ENCODE measurements around the gene CACNA1D.

DNA sequence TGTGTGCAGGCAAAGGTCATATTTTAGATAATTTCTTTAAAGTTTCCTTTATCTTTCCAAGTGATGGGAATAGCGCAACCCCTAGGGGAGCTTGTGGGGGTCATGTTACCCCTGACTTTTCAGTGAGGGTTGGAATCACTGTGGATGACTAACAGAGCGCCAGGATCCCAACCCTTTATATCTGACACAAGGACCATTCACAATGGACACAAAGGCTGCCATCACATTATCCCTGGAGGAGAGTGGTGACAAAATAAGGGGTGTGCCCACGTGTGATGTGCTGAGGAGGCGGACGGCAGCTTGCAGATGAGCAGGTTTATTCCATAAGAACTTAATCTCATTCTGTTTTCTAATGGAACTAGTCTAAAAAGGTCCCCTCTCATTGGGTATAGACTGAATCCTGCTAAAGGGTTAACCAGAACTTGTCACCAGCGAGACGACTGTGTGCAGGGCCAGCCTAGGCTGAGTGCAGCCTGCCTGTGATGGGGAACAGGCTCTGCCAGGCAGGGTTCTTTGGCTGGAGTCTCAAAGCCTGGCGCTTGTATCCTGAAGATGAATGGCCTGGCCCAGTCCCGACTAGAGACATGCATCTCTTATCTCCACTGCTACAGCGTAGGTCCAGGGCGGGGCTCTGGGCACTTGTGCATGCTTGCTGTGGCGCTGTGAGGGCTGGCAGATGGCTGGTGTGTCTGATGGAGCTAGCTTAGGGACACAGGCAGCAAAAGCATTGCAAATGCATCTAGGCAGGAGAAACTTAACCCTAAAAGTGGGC is 301.6 kb downstream of the CACNA1D start:
- TF ChIP-seq POLR2AphosphoS5 (IDR thresholded peaks at IDR 0.05; ENCODE audit: low read depth, low read length) (no peak), POLR2A (IDR thresholded peaks at IDR 0.05; ENCODE audit: low read depth, low read length) (no peak)

Data from GM12892 (cell line).